OCI-LY3 (cell line): ENCODE data around the gene MOB1B.

Experiments
- H2AFZ ChIP-seq: fragments of 200-600, 300-600 bp; shearing (Covaris generic); 2 replicates; pipeline ENCODE4 v1.6.0; 2014; ENCODE audit warnings: antibody characterized with exemption, low read depth, low read length
- H3K27ac ChIP-seq: fragments of 200-600, 300-600 bp; sonication (generic); 2 replicates; pipeline ENCODE4 v1.5.1; 2014; ENCODE audit warnings: mild to moderate bottlenecking, low read length, moderate library complexity, mixed read lengths
- H3K27me3 ChIP-seq: fragments of 200-600, 300-600 bp; sonication (generic); 2 replicates; pipeline ENCODE4 v1.6.1; 2014; ENCODE audit warnings: low read depth, low read length, mixed read lengths
- H3K36me3 ChIP-seq: fragments of 200-600, 300-600 bp; sonication (generic); replicated peaks from 2 replicates; pipeline ENCODE3; 2014; ENCODE audit warnings: low read depth, low read length, mixed read lengths
- H3K4me1 ChIP-seq: fragments of 300-600, 200-600 bp; sonication (generic); 2 replicates; pipeline ENCODE4 v1.6.1; 2014; ENCODE audit warnings: low read length, mixed read lengths
- H3K4me2 ChIP-seq: fragments of 200-600, 300-600 bp; sonication (generic); 2 replicates; pipeline ENCODE4 v1.6.1; 2014; ENCODE audit warnings: low read length, mixed read lengths
- H3K4me3 ChIP-seq: fragments of 300-600, 200-600 bp; sonication (generic); 2 replicates; pipeline ENCODE4 v1.5.1; 2014; ENCODE audit warnings: antibody characterized with exemption, mild to moderate bottlenecking, low read length, moderate library complexity
- H3K79me2 ChIP-seq: fragments of 300-600, 200-600 bp; shearing (Covaris generic); 2 replicates; pipeline ENCODE4 v1.6.1; 2014; ENCODE audit warnings: mild to moderate bottlenecking, low read length, mixed read lengths
- H3K9ac ChIP-seq: fragments of 300-600, 200-600 bp; shearing (Covaris generic); 2 replicates; pipeline ENCODE4 v1.6.0; 2014; ENCODE audit warnings: mild to moderate bottlenecking, low read length, moderate library complexity
- H3K9me3 ChIP-seq: fragments of 200-600, 300-600 bp; shearing (Covaris generic); 2 replicates; pipeline ENCODE4 v1.6.1; 2014; ENCODE audit warnings: low read length, mixed read lengths; ENCODE audit not compliant: insufficient read depth
- H4K20me1 ChIP-seq: fragments of 200-600, 300-600 bp; sonication (generic); 2 replicates; pipeline ENCODE4 v1.6.1; 2016; ENCODE audit warnings: low read length, mixed read lengths; ENCODE audit not compliant: insufficient read depth
- EZH2phosphoT487 ChIP-seq: fragments of 200-600 bp; shearing (Covaris generic); IDR thresholded peaks from 2 replicates; pipeline ENCODE4 v1.6.1; 2018; ENCODE audit warnings: antibody characterized with exemption, mixed run types, low read depth
- TF ChIP-seq, protein P1 (sequence below): fragments of 200-600, 300-600 bp; sonication (generic); IDR thresholded peaks from 2 replicates; pipeline ENCODE4 v1.5.1; 2014; ENCODE audit warnings: antibody characterized with exemption, low read length, low read depth

The MOB1B gene

DNA sequence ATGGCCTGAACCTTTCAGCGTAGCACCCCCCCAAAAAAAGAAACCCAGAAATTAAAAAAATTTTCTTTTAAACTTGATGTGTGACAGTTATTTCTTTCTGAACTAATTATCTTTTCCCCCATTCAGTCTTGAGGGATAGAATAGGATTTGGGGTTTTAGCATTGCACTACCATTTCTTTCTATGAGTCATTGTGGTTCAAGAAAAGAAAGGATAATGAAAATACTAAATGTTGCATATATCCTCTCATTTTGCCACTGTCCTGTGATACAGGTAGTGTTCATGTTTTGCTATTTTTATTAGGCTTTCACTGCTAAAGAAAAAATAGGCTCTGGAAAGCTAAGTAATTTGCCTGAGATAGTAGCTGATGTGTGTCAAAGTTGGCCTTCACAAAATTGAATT, 51.9 kb downstream of the MOB1B start:
- no peak overlapping the region for H2AFZ ChIP-seq
- peaks cover 14% of the 10 kb centered on the region for H3K4me1 ChIP-seq
- no peak for TF ChIP-seq EZH2phosphoT487
- TF ChIP-seq, protein P1, sequence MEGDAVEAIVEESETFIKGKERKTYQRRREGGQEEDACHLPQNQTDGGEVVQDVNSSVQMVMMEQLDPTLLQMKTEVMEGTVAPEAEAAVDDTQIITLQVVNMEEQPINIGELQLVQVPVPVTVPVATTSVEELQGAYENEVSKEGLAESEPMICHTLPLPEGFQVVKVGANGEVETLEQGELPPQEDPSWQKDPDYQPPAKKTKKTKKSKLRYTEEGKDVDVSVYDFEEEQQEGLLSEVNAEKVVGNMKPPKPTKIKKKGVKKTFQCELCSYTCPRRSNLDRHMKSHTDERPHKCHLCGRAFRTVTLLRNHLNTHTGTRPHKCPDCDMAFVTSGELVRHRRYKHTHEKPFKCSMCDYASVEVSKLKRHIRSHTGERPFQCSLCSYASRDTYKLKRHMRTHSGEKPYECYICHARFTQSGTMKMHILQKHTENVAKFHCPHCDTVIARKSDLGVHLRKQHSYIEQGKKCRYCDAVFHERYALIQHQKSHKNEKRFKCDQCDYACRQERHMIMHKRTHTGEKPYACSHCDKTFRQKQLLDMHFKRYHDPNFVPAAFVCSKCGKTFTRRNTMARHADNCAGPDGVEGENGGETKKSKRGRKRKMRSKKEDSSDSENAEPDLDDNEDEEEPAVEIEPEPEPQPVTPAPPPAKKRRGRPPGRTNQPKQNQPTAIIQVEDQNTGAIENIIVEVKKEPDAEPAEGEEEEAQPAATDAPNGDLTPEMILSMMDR, result no peak
- H3K36me3 ChIP-seq, result no peaks in the 10 kb centered on the region
- no peaks in the 10 kb centered on the region for H3K27me3 ChIP-seq
- no peak overlapping the region for H3K27ac ChIP-seq
- H3K4me2 ChIP-seq, result no peak overlapping the region
- H4K20me1 ChIP-seq, result peaks cover 7% of the 10 kb centered on the region; the same call in 1 of the 2 replicates
- no peak overlapping the region for H3K9ac ChIP-seq
- H3K79me2 ChIP-seq, result no peaks in the 10 kb centered on the region
- H3K4me3 ChIP-seq, result no peak overlapping the region
- H3K9me3 ChIP-seq, result no peaks in the 10 kb centered on the region

DNA sequence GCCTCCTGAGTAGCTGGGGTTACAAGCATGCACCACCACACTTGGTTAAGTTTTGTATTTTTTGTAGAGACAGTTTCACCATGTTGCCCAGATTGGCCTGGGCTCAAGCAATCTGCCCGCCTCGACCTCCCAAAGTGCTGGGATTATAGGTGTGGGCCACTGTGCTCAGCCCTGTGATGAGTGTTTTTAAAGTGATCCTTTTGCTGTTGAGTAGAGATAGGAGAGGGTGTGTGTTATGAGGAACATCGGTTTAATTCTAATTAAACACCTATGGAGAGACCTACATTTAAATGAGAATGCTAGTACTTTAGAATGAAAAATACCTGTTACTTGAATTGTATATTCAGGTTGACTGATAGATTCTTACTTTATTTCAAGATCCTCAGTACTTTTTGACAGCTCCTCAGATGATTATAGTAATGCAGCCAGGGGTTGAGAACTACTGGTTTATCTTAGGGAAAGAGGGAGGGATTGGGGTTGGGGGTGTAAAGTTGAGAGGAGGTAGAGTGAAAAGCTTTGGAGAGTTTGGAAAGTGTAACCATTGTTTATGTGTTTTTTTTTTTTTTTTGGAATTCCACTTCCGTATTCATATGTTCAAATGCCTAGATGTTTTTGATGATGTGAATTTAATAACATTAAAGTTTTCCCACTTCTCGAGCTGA, 54.5 kb downstream of the MOB1B start:
- Histone ChIP-seq H2AFZ (no peak overlapping the region), H3K27me3 (no peaks in the 10 kb centered on the region), H3K4me2 (no peak overlapping the region), H3K79me2 (no peaks in the 10 kb centered on the region), H3K9me3 (no peaks in the 10 kb centered on the region), H3K27ac (no peak overlapping the region), H3K36me3 (no peaks in the 10 kb centered on the region), H3K4me1 (peaks cover 11% of the 10 kb centered on the region), H3K9ac (no peak overlapping the region), H3K4me3 (no peak overlapping the region), H4K20me1 (peaks cover 2% of the 10 kb centered on the region; the same call in 1 of the 2 replicates)
- TF ChIP-seq, protein P1, result no peak
- TF ChIP-seq EZH2phosphoT487, result no peak

DNA sequence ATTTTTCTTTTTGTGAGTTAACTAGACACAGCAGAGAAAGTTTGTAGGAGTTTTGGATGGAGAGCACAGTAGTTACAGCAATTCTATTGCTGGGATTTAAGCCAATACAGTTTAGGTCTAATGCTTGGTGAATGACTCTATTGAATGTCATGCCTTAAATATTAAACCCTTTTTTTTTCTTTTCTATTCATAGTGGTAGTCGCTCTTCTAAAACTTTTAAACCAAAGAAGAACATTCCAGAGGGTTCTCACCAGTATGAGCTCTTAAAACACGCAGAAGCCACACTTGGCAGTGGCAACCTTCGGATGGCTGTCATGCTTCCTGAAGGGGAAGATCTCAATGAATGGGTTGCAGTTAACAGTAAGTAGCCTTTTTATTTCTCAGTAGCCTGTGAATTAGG, 56.5 kb downstream of the MOB1B start:
- TF ChIP-seq, protein P1, result no peak
- no peak for TF ChIP-seq EZH2phosphoT487
- Histone ChIP-seq H3K27ac (no peak overlapping the region), H3K27me3 (no peaks in the 10 kb centered on the region), H3K9ac (no peak overlapping the region), H3K79me2 (no peaks in the 10 kb centered on the region), H3K4me1 (peaks cover 4% of the 10 kb centered on the region), H3K4me3 (no peak overlapping the region), H4K20me1 (peaks cover 2% of the 10 kb centered on the region; the same call in 1 of the 2 replicates), H3K4me2 (no peak overlapping the region), H3K9me3 (no peaks in the 10 kb centered on the region), H2AFZ (no peak overlapping the region), H3K36me3 (no peaks in the 10 kb centered on the region)

- H3K79me2 ChIP-seq, result no peaks in the 10 kb centered on the region
- no peak for TF ChIP-seq EZH2phosphoT487
- TF ChIP-seq, protein P1, result no peak
- H3K36me3 ChIP-seq, result no peaks in the 10 kb centered on the region
- H2AFZ ChIP-seq, result no peak overlapping the region
- H3K9me3 ChIP-seq, result no peaks in the 10 kb centered on the region
- no peak overlapping the region for H3K4me2 ChIP-seq
- H3K27ac ChIP-seq, result no peak overlapping the region
- H3K4me3 ChIP-seq, result no peak overlapping the region
- H4K20me1 ChIP-seq, result no peaks in the 10 kb centered on the region
- H3K4me1 ChIP-seq, result no peaks in the 10 kb centered on the region
- H3K27me3 ChIP-seq, result no peaks in the 10 kb centered on the region
- no peak overlapping the region for H3K9ac ChIP-seq
Measured at GRCh38 chr4:70969076-70969475, 66.9 kb downstream of the MOB1B start.
